H1 (cell line): ENCODE data around the gene ZNF443. TPM values are rescaled to one million over a fixed set of nuclear protein-coding genes. Genes with fewer than 3 reads are reported as not detected.
A peak's percentile ranks its signal among the peaks of the same experiment; 100 is the strongest.

Source experiments
- CTCF ChIA-PET: fragments of 300-600 bp; sonication (Branson Sonifier 250); formaldehyde crosslinking; loops from one replicate; lab custom pipeline; 2021; ENCODE audit not compliant: partially characterized antibody; lab: Charles Lee
- POLR2A ChIA-PET: fragments of 300-600 bp; sonication (Branson Sonifier 250); formaldehyde crosslinking; loops from one replicate; lab custom pipeline; 2021; ENCODE audit warnings: inconsistent platforms; ENCODE audit not compliant: partially characterized antibody; lab: Charles Lee
- DNase-seq, 2 experiments: peaks; one replicate each; pipeline versions ENCODE4 v3.0.0 to v3.0.0-alpha.2; 2010 to 2022; ENCODE audit warnings: low spot score in 2 of 2, low read depth in 1 of 2, mixed read lengths in 1 of 2
- FAIRE-seq: peaks from 2 replicates; lab custom pipeline; 2011; peaks lifted over from hg19 to GRCh38; lab: Jason Lieb, UNC
- H2AFZ ChIP-seq: 2 replicates; pipeline ENCODE4 v1.8.1; 2012; ENCODE audit warnings: low read length, inconsistent platforms
- H2AK5ac ChIP-seq: 2 replicates; pipeline ENCODE4 v1.6.1; 2013; ENCODE audit warnings: low read depth, low read length
- H2BK120ac ChIP-seq: replicated peaks from 2 replicates; pipeline ENCODE3; 2013; ENCODE audit warnings: low read depth, low read length, inconsistent platforms
- H2BK12ac ChIP-seq: 2 replicates; pipeline ENCODE4 v1.6.1; 2013; ENCODE audit warnings: low read depth, low read length
- H2BK15ac ChIP-seq: 2 replicates; pipeline ENCODE4 v1.6.1; 2013; ENCODE audit warnings: low read length
- H2BK20ac ChIP-seq: 2 replicates; pipeline ENCODE4 v1.6.1; 2013; ENCODE audit warnings: low read length
- H2BK5ac ChIP-seq: 2 replicates; pipeline ENCODE4 v1.6.1; 2013; ENCODE audit warnings: low read depth, low read length
- H3K14ac ChIP-seq: 2 replicates; pipeline ENCODE4 v1.6.1; 2013; ENCODE audit warnings: inconsistent platforms; ENCODE audit not compliant: insufficient read length
- H3K18ac ChIP-seq: 2 replicates; pipeline ENCODE4 v1.6.1; 2013; ENCODE audit warnings: low read length; ENCODE audit errors: extremely low read depth
- H3K23ac ChIP-seq: 2 replicates; pipeline ENCODE4 v1.6.1; 2013; ENCODE audit warnings: inconsistent platforms; ENCODE audit not compliant: insufficient read length
- H3K23me2 ChIP-seq: 2 replicates; pipeline ENCODE4 v1.6.1; 2013; ENCODE audit warnings: low read depth, low read length
- H3K27ac ChIP-seq: 2 replicates; pipeline ENCODE4 v1.6.1; 2011; ENCODE audit warnings: low read depth, low read length, inconsistent platforms
- H3K27me3 ChIP-seq, 4 experiments: replicated peaks in 1 of 4; 1 replicate in 1 of 4; 2 replicates in 3 of 4; pipeline versions ENCODE4 v1.6.1 to v1.8.1; 2011 to 2013; ENCODE audit warnings: low read length in 3 of 4, mild to moderate bottlenecking in 3 of 4, inconsistent platforms in 2 of 4, mixed read lengths in 2 of 4, moderate library complexity in 1 of 4; ENCODE audit not compliant: control insufficient read depth in 3 of 4, insufficient read depth in 3 of 4; ENCODE audit errors: extremely low read depth in 1 of 4
- H3K36me3 ChIP-seq, 4 experiments: 2 replicates each; pipeline versions ENCODE4 v1.6.1 to v1.8.1; 2011 to 2013; ENCODE audit warnings: mild to moderate bottlenecking in 4 of 4, low read length in 3 of 4, moderate library complexity in 2 of 4, control low read depth in 1 of 4, inconsistent platforms in 1 of 4; ENCODE audit not compliant: insufficient read depth in 4 of 4, control insufficient read depth in 2 of 4
- H3K4ac ChIP-seq: replicated peaks from 2 replicates; pipeline ENCODE3; 2013; ENCODE audit warnings: low read length, low read depth, mixed read lengths, inconsistent platforms; ENCODE audit not compliant: insufficient read length
- H3K4me1 ChIP-seq, 4 experiments: replicated peaks in 1 of 4; 1 replicate in 1 of 4; 2 replicates in 3 of 4; pipeline versions ENCODE4 v1.6.1 to v1.8.1; 2011 to 2013; ENCODE audit warnings: low read length in 3 of 4, inconsistent platforms in 2 of 4, mixed read lengths in 1 of 4; ENCODE audit not compliant: insufficient read depth in 4 of 4, control insufficient read depth in 3 of 4
- H3K4me2 ChIP-seq, 2 experiments: 2 replicates each; pipeline versions ENCODE4 v1.6.1 to v1.8.1; 2011 to 2013; ENCODE audit warnings: low read depth in 2 of 2, low read length in 2 of 2, control low read depth in 1 of 2, inconsistent platforms in 1 of 2, mild to moderate bottlenecking in 1 of 2; ENCODE audit not compliant: insufficient read depth in 1 of 2
- H3K4me3 ChIP-seq, 4 experiments: fragments of 200-600, 300-600 bp in 1 of 4; sonication (generic), shearing (Covaris generic), sonication (Bioruptor Twin) in 1 of 4; 2 replicates each; pipeline versions ENCODE4 v1.5.1 to v1.8.1; 2011 to 2016; ENCODE audit warnings: low read length in 4 of 4, low read depth in 3 of 4, control low read depth in 2 of 4, inconsistent platforms in 2 of 4, mild to moderate bottlenecking in 2 of 4, mixed read lengths in 1 of 4, moderate library complexity in 1 of 4; ENCODE audit not compliant: insufficient read depth in 2 of 4; ENCODE audit errors: extremely low read depth in 1 of 4
- H3K56ac ChIP-seq: replicated peaks from 2 replicates; pipeline ENCODE3; 2013; ENCODE audit warnings: low read depth, mild to moderate bottlenecking, mixed read lengths, low read length, inconsistent platforms; ENCODE audit not compliant: insufficient read length
- H3K79me1 ChIP-seq: 2 replicates; pipeline ENCODE4 v1.6.1; 2013; ENCODE audit warnings: low read depth, low read length, control low read depth
- H3K79me2 ChIP-seq, 2 experiments: 2 replicates each; pipeline versions ENCODE4 v1.6.1 to v1.8.1; 2012 to 2013; ENCODE audit warnings: low read length in 2 of 2, mild to moderate bottlenecking in 2 of 2, inconsistent platforms in 1 of 2; ENCODE audit not compliant: insufficient read depth in 2 of 2, control insufficient read depth in 1 of 2
- H3K9ac ChIP-seq, 4 experiments: replicated peaks in 1 of 4; 1 replicate in 1 of 4; 2 replicates in 3 of 4; pipeline versions ENCODE4 v1.6.1 to v1.8.1; 2011 to 2013; ENCODE audit warnings: low read depth in 3 of 4, low read length in 3 of 4, control low read depth in 2 of 4, mild to moderate bottlenecking in 2 of 4, moderate library complexity in 2 of 4, inconsistent platforms in 1 of 4; ENCODE audit errors: extremely low read depth in 1 of 4
- H3K9me3 ChIP-seq, 2 experiments: 2 replicates each; pipeline versions ENCODE4 v1.6.1 to v1.8.1; 2012 to 2013; ENCODE audit warnings: mild to moderate bottlenecking in 2 of 2, moderate library complexity in 2 of 2, control low read depth in 1 of 2, inconsistent platforms in 1 of 2, low read depth in 1 of 2, low read length in 1 of 2, mixed read lengths in 1 of 2; ENCODE audit not compliant: insufficient read depth in 2 of 2
- H4K20me1 ChIP-seq, 2 experiments: replicated peaks in 1 of 2; 2 replicates each; pipeline versions ENCODE3 to v1.8.1; 2011 to 2013; ENCODE audit warnings: inconsistent platforms in 2 of 2, low read length in 2 of 2, mild to moderate bottlenecking in 1 of 2; ENCODE audit not compliant: insufficient read depth in 2 of 2, control insufficient read depth in 1 of 2
- H4K5ac ChIP-seq: 2 replicates; pipeline ENCODE4 v1.6.1; 2013; ENCODE audit warnings: low read length, low read depth, mixed read lengths, inconsistent platforms; ENCODE audit not compliant: insufficient read length
- H4K8ac ChIP-seq: 2 replicates; pipeline ENCODE4 v1.8.0; 2013; ENCODE audit warnings: mild to moderate bottlenecking, moderate library complexity, low read length, inconsistent platforms; ENCODE audit not compliant: insufficient read depth; ENCODE audit errors: extremely low read depth
- H4K91ac ChIP-seq: replicated peaks from 2 replicates; pipeline ENCODE3; 2013; ENCODE audit warnings: low read length, mixed read lengths, inconsistent platforms; ENCODE audit not compliant: insufficient read length
- CEBPB ChIP-seq: IDR thresholded peaks from 2 replicates; pipeline ENCODE4 v1.6.1; 2012; ENCODE audit warnings: low read depth, low read length
- EP300 ChIP-seq, 2 experiments: IDR thresholded peaks; 1 replicate in 1 of 2; 2 replicates in 1 of 2; pipeline ENCODE4 v1.6.1; 2011 to 2012; ENCODE audit warnings: low read depth in 2 of 2, low read length in 2 of 2, mild to moderate bottlenecking in 2 of 2, borderline replicate concordance in 1 of 2, inconsistent platforms in 1 of 2, moderate library complexity in 1 of 2
- JUN ChIP-seq: IDR thresholded peaks from 2 replicates; pipeline ENCODE4 v1.6.1; 2011; ENCODE audit warnings: low read depth, mild to moderate bottlenecking, improper control_type of control experiment, low read length
- MAFK ChIP-seq: IDR thresholded peaks from 2 replicates; pipeline ENCODE4 v1.6.1; 2012; ENCODE audit warnings: low read depth, mild to moderate bottlenecking, improper control_type of control experiment, low read length
- RXRA ChIP-seq: IDR thresholded peaks from 2 replicates; pipeline ENCODE4 v1.6.1; 2011; ENCODE audit warnings: low read depth, mild to moderate bottlenecking, low read length, moderate library complexity; ENCODE audit not compliant: insufficient read depth
- SIN3A ChIP-seq, 2 experiments: IDR thresholded peaks in 1 of 2; conservative IDR thresholded peaks in 1 of 2; 2 replicates each; pipeline ENCODE4 v1.6.1; 2011 to 2012; ENCODE audit warnings: low read length in 2 of 2, improper control_type of control experiment in 1 of 2, low read depth in 1 of 2, mild to moderate bottlenecking in 1 of 2
- SIX5 ChIP-seq: IDR thresholded peaks from 2 replicates; pipeline ENCODE4 v1.6.1; 2011; ENCODE audit warnings: mild to moderate bottlenecking, low read depth, low read length
- SP1 ChIP-seq: IDR thresholded peaks from 2 replicates; pipeline ENCODE4 v1.6.1; 2011; ENCODE audit warnings: low read depth, low read length
- SUZ12 ChIP-seq: fragments of 200-600 bp; sonication (generic); IDR thresholded peaks from 2 replicates; pipeline ENCODE4 v1.6.1; 2012; ENCODE audit warnings: mild to moderate bottlenecking, inconsistent platforms, low read length, moderate library complexity, mixed read lengths
- TBP ChIP-seq: IDR thresholded peaks from 2 replicates; pipeline ENCODE4 v1.6.1; 2011; ENCODE audit warnings: low read depth, low read length, improper control_type of control experiment
- YY1 ChIP-seq: IDR thresholded peaks from 2 replicates; pipeline ENCODE4 v1.6.1; 2011; ENCODE audit warnings: low read depth, mild to moderate bottlenecking, low read length
- WGBS, 2 experiments: shearing (Covaris generic) in 1 of 2; methylation state at CpG; one replicate each; pipeline versions ENCODE4 v1.1.6 to v1.1.7; 2013 to 2015; ENCODE audit warnings: low lambda C conversion rate in 2 of 2, mixed read lengths in 2 of 2, inconsistent platforms in 1 of 2, low coverage in 1 of 2, missing lambda C conversion rate in 1 of 2; ENCODE audit not compliant: insufficient replicate concordance in 2 of 2, insufficient coverage in 1 of 2, insufficient read length in 1 of 2; ENCODE audit errors: extremely low coverage in 1 of 2, missing lambda C conversion rate in 1 of 2; 5-methylcytosine and 5-hydroxymethylcytosine counted together
- polyA plus RNA-seq, 7 experiments: library from polyadenylated mRNA; depleted of rRNA in 3 of 7; stranded (reverse) in 5 of 7; unstranded in 2 of 7; fragments of >200 nt in 5 of 7; fragments of 200-250 nt in 2 of 7; gene quantifications; 1 replicate in 5 of 7; 2 replicates in 1 of 7; 4 replicates in 1 of 7; pipeline versions ENCODE4 v1.2.1 to v1.2.3, GENCODE V29; 2011 to 2013; ENCODE audit warnings: missing spikeins in 2 of 7, mixed read lengths in 2 of 7
- total RNA-seq: library from RNA; stranded (reverse); fragmentation: NEBNext Ultra II Directional; extraction: Animal tissue kit (Norgen Biotek cat#: 25700); gene quantifications from 2 replicates; pipeline ENCODE4 v1.2.1, GENCODE V29; 2021

ZNF443 gene
- total and polyA plus RNA-seq, 2 of the 8 experiments (the other 6 are each of a cell fraction or from before 2014, with no cell fraction given) = 1.4 to 7.8 TPM

DNA sequence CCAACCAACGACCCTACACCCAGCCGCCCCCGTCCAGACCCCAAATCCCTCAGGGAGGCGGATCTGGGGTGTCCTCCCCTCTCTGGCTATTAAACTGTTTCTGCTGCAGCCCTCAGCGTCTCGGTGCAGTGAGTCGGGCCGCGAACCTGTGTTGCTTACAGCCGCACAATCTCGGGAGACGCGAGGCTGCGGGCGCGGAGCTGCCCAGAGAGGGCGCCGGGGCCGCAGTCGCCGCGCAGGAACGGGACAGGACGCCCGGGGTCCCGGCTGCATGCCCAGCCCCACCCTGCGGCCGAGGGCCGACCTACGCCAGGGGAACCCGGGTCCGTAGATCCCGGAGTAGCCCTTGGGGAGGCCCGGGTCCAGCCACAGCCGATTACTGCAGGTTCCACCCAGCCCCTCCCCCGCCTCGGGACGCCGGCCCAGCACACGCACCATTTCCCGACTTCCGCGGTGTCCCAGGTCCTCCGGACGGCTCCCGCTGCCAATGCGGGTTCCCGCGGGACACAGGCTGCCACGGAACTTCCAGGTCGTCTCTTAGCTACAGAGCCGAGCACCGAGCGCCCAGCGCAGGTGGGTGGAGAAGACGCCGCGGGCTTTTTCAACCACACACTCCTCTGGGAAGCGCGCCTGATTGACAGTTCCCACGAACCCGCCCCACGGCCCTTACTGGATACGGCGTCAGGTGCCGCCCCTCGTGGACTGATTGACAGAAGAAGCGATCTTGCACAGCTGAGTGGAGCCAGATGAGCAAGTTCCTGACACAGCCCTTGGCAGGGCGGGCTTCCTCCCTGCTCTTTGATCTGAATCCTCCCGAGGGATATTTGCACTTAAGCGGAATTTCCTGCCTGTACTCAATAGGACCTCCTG is 40.0 kb downstream of the ZNF443 start, which contains the start of gene ZNF799:
Gene ZNF799 (minus strand): TSS at position 639 of the 870 bp plus-strand sequence. CDS start 201 bp downstream, at position 438.
- Histone ChIP-seq H3K9ac (peak within 1 kb of the TSS in 3 of 4 experiments; percentile 13 to 81 (median 27); a peak in 4 of 7 replicates), H2BK12ac (no peak within 1 kb of the TSS), H4K8ac (no peak within 1 kb of the TSS), H3K23me2 (peaks cover 6% of the 10 kb centered on the region; the same call in 1 of the 2 replicates), H3K9me3 (no peaks in the 10 kb centered on the region), H3K27ac (no peak within 1 kb of the TSS), H3K4ac (no peak within 1 kb of the TSS), H2BK20ac (no peak within 1 kb of the TSS), H2BK5ac (no peak within 1 kb of the TSS), H2AK5ac (no peak within 1 kb of the TSS), H2BK15ac (no peak within 1 kb of the TSS), H3K79me2 (no peaks in the 10 kb centered on the region), H3K79me1 (no peaks in the 10 kb centered on the region), H3K4me3 (peak within 1 kb of the TSS; percentile 72 to 80 (median 76)), H2BK120ac (no peak within 1 kb of the TSS), H3K27me3 (no peaks in the 10 kb centered on the region; a peak in 1 of 7 replicates), H3K23ac (no peak within 1 kb of the TSS), H3K4me2 (peak within 1 kb of the TSS; percentile 79 to 97), H2AFZ (peak within 1 kb of the TSS; percentile 95; the same call in 1 of the 2 replicates), H4K20me1 (no peaks in the 10 kb centered on the region), H4K5ac (no peak within 1 kb of the TSS), H3K4me1 (no peaks in the 10 kb centered on the region), H3K14ac (no peak within 1 kb of the TSS), H3K18ac (no peak within 1 kb of the TSS; the same call in none of the 2 replicates), H3K56ac (no peak within 1 kb of the TSS), H3K36me3 (no peaks in the 10 kb centered on the region), H4K91ac (no peak within 1 kb of the TSS)
- FAIRE-seq = no peak
- ChIA-PET POLR2A (interaction anchor here (0.6 to 2.4 kb wide), 8 partner anchors 12 to 245 kb away, joined by 3 to 7 read pairs (median 4); partner anchors contain the start of genes ZNF442, ZNF443, ZNF563 and ZNF625), CTCF (interaction anchor here (0.7 to 1.9 kb wide), 3 partner anchors 20 to 35 kb away, joined by 3 to 6 read pairs (median 4); partner anchors contain the start of gene ZNF442)
- DNase-seq = peak; percentile 70 to 88
- 2% methylated on average over 51 of the region's 71 CpGs; no CpG with 5 or more reads in 1 of the 2 experiments for WGBS, 2 experiments
- TF ChIP-seq EP300 (IDR thresholded peaks at IDR 0.05; ENCODE audit: borderline replicate concordance in 1 of 2, low read depth in 2 of 2, low read length in 2 of 2) (no peak), RXRA (no peak), JUN (no peak), SP1 (peak; percentile 75; the same call in 1 of the 2 replicates), SUZ12 (no peak), YY1 (no peak), SIX5 (no peak), SIN3A (conservative IDR thresholded peaks at IDR 0.05 in 1 of 2, IDR thresholded peaks at IDR 0.05 in 1 of 2; ENCODE audit: low read depth in 1 of 2, low read length in 2 of 2) (peak in 1 of 2 experiments; percentile 57; a peak in 1 of 4 replicates), CEBPB (no peak), MAFK (no peak), TBP (0 out of 2 replicates have a peak, but pooled peaks have one; percentile 29)
